ENCODE measurements around the gene CPAMD8. TPM values are rescaled to one million over a fixed set of nuclear protein-coding genes. Genes with fewer than 3 reads are reported as not detected.

The CPAMD8 gene
- total and polyA plus RNA-seq, 2 experiments from 2014 or later, result 7.9 to 17.6 TPM

GRCh38 chr19:16860118-16860517 is 166.5 kb downstream of the CPAMD8 start:
- 95% methylated on average over 20 of the region's 20 CpGs for WGBS (ENCODE audit: low lambda C conversion rate, missing lambda C conversion rate)
- Histone ChIP-seq H3K4me3 (no peak overlapping the region), H4K20me1 (ENCODE audit: insufficient read depth, poor library complexity, severe bottlenecking) (no peaks in the 10 kb centered on the region), H2AFZ (no peak overlapping the region), H3K4me2 (no peak overlapping the region), H3K27ac (no peak overlapping the region), H3K9me3 (ENCODE audit: low read depth) (no peaks in the 10 kb centered on the region), H3K9me2 (replicated peaks; ENCODE audit: insufficient read depth) (no peaks in the 10 kb centered on the region), H3K27me3 (no peaks in the 10 kb centered on the region), H3K79me2 (no peaks in the 10 kb centered on the region), H3K36me3 (replicated peaks; ENCODE audit: insufficient read depth, low read depth) (no peaks in the 10 kb centered on the region), H3K4me1 (ENCODE audit: insufficient read depth) (no peaks in the 10 kb centered on the region)
- TF ChIP-seq CTCF (IDR thresholded peaks at IDR 0.05; ENCODE audit: poor library complexity) (no peak), EZH2 (IDR thresholded peaks at IDR 0.05; ENCODE audit: borderline replicate concordance) (no peak), EZH2phosphoT487 (IDR thresholded peaks at IDR 0.05; ENCODE audit: low read depth, severe bottlenecking, unreplicated experiment) (no peak)
- no peak for DNase-seq (ENCODE audit: low spot score)

DNA sequence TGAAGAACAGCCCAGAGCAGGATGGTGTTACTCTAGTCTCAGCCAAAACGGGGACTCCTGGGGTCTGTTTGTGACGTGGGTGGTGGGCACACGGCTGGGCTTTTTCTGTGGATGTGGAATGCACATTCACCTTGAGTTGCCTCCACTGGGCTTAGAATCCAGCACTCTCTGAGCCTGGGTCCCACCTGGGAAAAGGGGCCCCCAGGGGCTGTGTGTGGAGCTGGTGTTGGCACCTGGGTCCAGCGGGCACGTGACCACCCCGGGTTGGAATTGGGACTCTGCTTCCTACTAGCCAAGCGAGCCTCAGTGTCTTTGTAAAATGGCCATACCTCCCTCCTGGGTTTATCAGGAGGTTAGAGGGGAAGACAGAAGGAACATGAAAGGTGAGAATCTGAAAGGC is 167.0 kb downstream of the CPAMD8 start:
- WGBS (ENCODE audit: low lambda C conversion rate, missing lambda C conversion rate), result 99% methylated on average over 7 of the region's 7 CpGs
- DNase-seq (ENCODE audit: low spot score), result no peak
- Histone ChIP-seq H3K4me2 (no peak overlapping the region), H4K20me1 (ENCODE audit: insufficient read depth, poor library complexity, severe bottlenecking) (no peaks in the 10 kb centered on the region), H3K36me3 (replicated peaks; ENCODE audit: insufficient read depth, low read depth) (no peaks in the 10 kb centered on the region), H3K79me2 (no peaks in the 10 kb centered on the region), H2AFZ (no peak overlapping the region), H3K4me1 (ENCODE audit: insufficient read depth) (no peaks in the 10 kb centered on the region), H3K9me3 (ENCODE audit: low read depth) (no peaks in the 10 kb centered on the region), H3K27ac (no peak overlapping the region), H3K9me2 (replicated peaks; ENCODE audit: insufficient read depth) (no peaks in the 10 kb centered on the region), H3K27me3 (no peaks in the 10 kb centered on the region), H3K4me3 (no peak overlapping the region)
- no peak for TF ChIP-seq CTCF (IDR thresholded peaks at IDR 0.05; ENCODE audit: poor library complexity)
- TF ChIP-seq EZH2phosphoT487 (IDR thresholded peaks at IDR 0.05; ENCODE audit: low read depth, severe bottlenecking, unreplicated experiment), result no peak
- TF ChIP-seq EZH2 (IDR thresholded peaks at IDR 0.05; ENCODE audit: borderline replicate concordance), result no peak

DNA sequence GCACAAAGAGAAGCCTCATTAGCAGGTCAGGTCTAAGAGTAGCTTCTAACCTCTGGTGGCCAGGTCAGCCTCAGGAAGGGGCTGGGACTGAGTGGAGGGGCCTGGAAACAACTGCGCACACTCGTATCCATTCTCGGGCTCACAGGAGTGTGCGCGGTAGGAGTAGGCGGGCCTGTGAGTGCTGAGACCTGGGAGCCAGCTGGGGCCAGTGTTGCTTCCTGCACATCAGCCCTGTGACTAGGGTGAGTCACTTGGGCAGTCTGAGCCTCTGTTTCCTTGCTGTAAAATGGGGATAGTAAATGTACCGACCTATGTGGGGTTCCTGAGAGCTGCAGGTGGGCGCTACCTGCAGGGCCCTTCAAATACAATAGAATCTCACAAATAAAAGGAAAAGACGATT is 170.5 kb downstream of the CPAMD8 start:
- Histone ChIP-seq H3K9me3 (ENCODE audit: low read depth) (no peaks in the 10 kb centered on the region), H3K4me3 (no peak overlapping the region), H2AFZ (no peak overlapping the region), H4K20me1 (ENCODE audit: insufficient read depth, poor library complexity, severe bottlenecking) (no peaks in the 10 kb centered on the region), H3K79me2 (no peaks in the 10 kb centered on the region), H3K27me3 (no peaks in the 10 kb centered on the region), H3K4me1 (ENCODE audit: insufficient read depth) (no peaks in the 10 kb centered on the region), H3K36me3 (replicated peaks; ENCODE audit: insufficient read depth, low read depth) (no peaks in the 10 kb centered on the region), H3K9me2 (replicated peaks; ENCODE audit: insufficient read depth) (no peaks in the 10 kb centered on the region), H3K27ac (no peak overlapping the region), H3K4me2 (no peak overlapping the region)
- WGBS (ENCODE audit: low lambda C conversion rate, missing lambda C conversion rate), result 94% methylated on average over 9 of the region's 9 CpGs
- no peak for DNase-seq (ENCODE audit: low spot score)
- TF ChIP-seq CTCF (IDR thresholded peaks at IDR 0.05; ENCODE audit: poor library complexity) (no peak), EZH2 (IDR thresholded peaks at IDR 0.05; ENCODE audit: borderline replicate concordance) (no peak), EZH2phosphoT487 (IDR thresholded peaks at IDR 0.05; ENCODE audit: low read depth, severe bottlenecking, unreplicated experiment) (no peak)

DNA sequence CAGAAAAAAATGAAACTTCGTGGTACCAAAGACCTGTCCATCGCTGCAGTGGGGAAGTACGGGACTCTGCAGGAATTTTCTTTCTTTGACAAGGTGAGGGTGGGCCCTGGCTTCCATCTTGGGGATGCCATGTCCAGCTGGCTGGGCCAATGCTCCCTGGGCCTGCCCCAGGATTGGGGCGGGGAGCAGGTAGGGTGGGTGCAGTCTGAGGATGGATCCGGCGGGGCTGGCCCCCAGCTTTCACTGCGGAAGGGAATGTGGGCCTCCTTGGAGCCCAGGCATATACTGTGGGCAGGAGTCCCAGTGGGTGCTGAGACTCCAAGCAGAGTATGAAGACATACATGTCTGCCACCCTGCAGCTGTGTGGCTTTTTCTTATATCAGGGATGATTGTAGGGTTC is 173.5 kb downstream of the CPAMD8 start:
- Histone ChIP-seq H3K79me2 (no peaks in the 10 kb centered on the region), H3K4me1 (ENCODE audit: insufficient read depth) (no peaks in the 10 kb centered on the region), H3K27me3 (no peaks in the 10 kb centered on the region), H3K36me3 (replicated peaks; ENCODE audit: insufficient read depth, low read depth) (no peaks in the 10 kb centered on the region), H2AFZ (no peak overlapping the region), H4K20me1 (ENCODE audit: insufficient read depth, poor library complexity, severe bottlenecking) (no peaks in the 10 kb centered on the region), H3K9me3 (ENCODE audit: low read depth) (no peaks in the 10 kb centered on the region), H3K9me2 (replicated peaks; ENCODE audit: insufficient read depth) (no peaks in the 10 kb centered on the region), H3K27ac (no peak overlapping the region), H3K4me3 (no peak overlapping the region), H3K4me2 (no peak overlapping the region)
- 96% methylated on average over 7 of the region's 7 CpGs for WGBS (ENCODE audit: low lambda C conversion rate, missing lambda C conversion rate)
- no peak for DNase-seq (ENCODE audit: low spot score)
- TF ChIP-seq CTCF (IDR thresholded peaks at IDR 0.05; ENCODE audit: poor library complexity), result no peak
- no peak for TF ChIP-seq EZH2 (IDR thresholded peaks at IDR 0.05; ENCODE audit: borderline replicate concordance)
- TF ChIP-seq EZH2phosphoT487 (IDR thresholded peaks at IDR 0.05; ENCODE audit: low read depth, severe bottlenecking, unreplicated experiment), result no peak
